GOT3 (cell line): ENCODE data around the gene SUOX.
"Not testable (repeated sequence)": the region's sequence is repeated elsewhere in the genome, so short reads cannot be mapped to it uniquely, and the experiment has no call there.

Experiments
- DNase-seq: peaks from one replicate; lab custom pipeline; 2025; ENCODE audit warnings: mixed read lengths; lab: John Stamatoyannopoulos, UW

Gene SUOX

DNA sequence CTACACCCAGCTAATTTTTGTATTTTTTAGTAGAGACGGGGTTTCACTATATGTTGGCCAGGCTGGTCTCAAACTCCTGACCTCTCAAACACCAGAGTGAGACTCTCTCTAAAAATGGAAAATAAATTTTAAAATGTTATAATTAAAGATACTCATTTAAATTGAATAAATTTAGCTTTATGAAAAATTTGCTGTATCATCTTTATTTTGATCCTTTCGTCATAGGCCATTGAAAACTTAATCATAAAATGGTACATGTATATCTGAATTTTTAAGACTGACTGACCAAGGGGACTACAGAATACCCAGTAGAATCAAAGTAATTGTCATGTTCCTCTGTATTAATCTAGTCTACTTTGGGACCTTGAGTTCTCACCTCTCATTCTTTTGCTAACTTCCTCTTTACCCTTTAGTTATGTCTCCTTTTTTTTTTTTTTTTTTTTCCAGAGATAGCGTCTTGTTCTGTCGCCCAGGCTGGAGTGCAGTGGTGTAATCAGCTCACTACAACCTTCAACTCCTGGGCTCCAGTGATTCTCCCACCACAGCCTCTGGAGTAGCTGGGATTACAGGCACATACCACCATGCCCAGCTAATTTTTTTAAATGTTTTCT is 13.7 kb upstream of the SUOX start:
- DNase-seq: no peak

DNA sequence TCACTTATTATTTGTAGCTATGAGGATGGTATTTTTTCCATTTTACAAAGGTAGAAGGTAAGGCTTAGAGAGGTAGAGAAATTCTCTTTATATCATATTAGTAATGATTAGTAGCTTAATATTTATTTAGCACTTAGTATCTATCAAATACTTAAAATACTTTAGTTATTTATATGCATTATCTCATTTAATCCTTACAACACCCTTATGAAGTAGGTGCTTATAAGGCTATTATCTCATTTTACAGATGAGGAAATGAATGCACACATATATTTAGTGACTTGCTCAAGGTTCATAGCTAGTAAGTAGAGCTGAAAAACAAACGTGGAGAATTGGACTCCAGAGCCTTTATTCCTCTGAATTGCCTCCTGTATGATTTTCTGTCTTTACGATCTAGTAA is 12.2 kb upstream of the SUOX start:
- DNase-seq: no peak

DNA sequence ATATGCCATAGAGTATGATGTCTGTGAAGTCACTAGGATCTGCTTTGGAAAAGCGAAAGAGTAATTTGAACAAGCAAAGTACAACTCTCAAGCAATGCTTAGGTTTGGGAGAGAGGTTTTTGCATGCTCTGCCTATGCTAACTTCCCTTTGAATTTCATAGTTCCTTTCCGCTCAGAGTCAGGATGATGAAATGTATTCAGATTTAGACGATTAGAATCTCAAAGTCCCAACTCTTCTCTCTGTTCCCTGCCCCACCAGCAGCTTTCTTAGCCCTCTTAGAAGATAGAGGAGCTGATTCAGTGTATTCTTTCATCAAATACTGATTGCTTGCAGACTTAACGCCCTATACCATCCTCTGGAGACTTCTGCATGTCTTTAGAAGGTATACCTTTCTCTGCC is 11.7 kb upstream of the SUOX start:
- no peak for DNase-seq

DNA sequence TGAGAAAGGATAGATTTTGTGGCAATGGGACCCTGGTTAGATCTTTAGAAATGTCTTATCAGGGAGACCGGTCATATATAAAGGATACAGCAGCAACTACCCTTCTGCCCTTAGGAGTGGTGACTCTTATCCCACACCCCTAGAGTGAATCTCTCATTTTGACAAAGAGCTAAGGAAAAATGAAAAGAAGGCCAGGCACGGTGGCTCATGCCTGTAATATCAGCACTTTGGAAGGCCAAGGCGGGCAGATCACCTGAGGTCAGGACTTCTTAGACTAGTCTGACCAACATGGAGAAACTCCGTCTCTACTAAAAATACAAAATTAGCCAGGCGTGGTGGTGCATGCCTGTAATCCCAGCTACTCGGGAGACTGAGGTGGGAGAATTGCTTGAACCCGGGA is 11.1 kb upstream of the SUOX start:
- not testable (repeated sequence) for DNase-seq

DNA sequence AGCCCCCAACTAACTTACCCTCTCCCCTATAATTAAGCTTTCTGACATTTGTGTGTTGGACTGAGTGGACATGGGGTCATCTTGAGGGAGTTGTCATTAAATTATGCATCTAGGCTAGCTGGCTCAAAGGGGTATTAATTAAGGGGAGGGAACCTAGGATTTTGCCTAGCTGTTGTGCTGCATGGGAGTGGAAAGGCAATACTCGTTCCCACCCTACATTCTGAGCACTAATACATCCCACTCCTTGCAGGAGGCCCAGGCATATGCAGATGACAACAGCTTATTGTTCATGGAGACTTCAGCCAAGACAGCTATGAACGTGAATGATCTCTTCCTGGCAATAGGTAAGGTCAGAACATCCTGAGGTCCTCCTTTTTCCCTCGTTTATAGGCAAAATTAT is 6.0 kb upstream of the SUOX start:
- no peak for DNase-seq

DNA sequence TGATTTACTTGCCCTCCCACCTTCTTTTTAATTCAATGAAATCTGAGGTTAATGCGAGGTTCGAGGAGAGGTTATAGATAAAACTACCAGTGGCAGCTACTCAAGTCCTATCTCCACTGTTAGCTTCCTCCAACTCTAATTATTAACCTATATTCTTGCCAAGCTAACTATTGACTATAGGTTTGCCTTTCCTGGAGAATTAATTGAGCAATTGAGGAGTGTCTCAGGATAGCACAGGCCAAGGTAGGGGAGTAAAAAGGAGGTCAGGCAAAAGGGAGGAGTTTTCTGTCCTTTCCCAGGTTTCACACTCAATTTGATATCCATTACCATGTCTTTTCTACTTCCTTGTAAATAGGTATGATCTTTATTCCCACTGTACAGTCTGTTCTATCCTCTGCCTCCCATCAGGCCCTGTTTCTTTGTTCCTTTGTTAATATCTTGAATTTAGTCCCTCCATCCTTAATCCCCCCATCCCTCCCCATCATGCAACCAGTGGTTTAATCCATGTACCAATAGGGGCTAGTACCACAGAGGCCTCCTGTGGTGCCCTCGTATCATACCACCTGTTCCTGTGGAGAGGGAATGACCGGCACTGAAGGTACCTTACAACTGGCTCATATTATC is 3.7 kb upstream of the SUOX start:
- DNase-seq: no peak

DNA sequence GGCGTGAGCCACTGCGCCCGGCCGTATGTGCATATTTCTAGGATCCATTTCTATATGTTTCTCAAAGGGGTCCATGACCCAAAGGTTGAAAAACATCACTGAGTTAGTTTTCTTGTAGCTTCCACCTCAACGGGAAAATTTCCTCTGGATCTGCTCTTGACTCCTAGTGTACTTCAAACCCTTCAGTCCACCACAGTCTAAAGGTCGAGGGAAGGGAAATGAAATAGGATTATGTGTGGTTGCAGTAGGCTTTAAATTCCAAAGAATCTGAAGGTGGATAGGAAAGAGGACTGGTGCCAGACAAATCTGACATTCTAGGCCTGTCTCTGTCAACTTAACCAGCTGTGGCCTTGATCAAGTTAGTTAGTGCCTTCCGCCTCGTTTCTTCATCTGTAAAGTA is 1.7 kb upstream of the SUOX start:
- no peak for DNase-seq

DNA sequence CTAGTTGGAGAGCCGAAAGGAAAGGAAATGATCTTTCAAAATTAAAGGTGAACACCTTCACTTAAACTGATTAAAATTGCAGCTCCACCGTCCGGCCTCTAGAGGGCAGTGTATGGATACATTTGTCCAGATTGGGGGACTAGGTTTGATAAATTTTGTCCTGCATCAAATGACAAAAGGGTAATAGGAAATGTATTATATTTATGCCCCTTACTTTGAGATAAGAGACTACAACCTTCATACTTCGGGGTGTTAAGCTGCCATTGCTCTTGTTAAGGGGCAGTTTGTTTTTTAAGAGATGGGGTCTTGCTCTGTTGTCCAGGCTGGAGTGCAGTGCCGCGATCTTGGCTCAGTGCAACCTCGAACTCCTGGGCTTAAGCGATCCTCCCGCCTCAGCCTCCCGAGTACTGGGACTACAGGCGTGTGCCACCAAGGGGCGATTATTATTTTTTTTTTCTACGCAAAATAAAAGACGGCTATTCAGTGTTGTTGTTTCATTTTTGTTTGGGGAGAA is 818 bp upstream of the SUOX start:
- DNase-seq: no peak

DNA sequence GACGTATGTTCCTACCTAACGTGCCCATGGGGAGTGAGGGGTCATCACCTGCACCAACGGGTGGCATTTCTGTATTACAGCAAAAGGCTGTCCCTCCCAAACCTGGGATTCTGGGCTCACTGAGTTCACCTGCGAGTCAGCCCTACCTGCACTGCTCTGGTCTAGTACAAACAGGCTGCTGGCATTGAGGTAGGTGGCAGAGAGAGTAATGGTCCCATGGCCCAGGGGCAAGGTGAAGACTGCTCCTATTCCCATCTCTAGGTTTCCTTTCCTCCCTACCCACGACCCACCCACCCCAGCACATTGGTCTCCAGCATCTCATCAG is 421 bp downstream of the SUOX start:
- DNase-seq: no peak

DNA sequence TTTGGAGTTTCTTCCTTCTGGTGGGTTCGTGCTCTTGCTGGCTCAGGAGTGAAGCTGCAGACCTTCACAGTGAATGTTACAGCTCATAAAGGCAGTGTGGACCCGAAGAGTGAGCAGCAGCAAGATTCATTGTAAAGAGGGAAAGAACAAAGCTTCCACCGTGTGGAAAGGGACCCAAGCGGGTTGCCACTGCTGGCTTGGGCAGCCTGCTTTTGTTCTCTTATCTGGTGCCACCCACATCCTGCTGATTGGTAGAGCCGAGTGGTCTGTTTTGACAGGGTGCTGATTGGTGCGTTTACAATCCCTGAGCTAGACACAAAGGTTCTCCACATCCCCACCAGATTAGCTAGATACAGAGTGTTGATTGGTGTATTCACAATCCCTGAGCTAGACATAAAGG is 2.4 kb downstream of the SUOX start:
- DNase-seq: not testable (repeated sequence)

DNA sequence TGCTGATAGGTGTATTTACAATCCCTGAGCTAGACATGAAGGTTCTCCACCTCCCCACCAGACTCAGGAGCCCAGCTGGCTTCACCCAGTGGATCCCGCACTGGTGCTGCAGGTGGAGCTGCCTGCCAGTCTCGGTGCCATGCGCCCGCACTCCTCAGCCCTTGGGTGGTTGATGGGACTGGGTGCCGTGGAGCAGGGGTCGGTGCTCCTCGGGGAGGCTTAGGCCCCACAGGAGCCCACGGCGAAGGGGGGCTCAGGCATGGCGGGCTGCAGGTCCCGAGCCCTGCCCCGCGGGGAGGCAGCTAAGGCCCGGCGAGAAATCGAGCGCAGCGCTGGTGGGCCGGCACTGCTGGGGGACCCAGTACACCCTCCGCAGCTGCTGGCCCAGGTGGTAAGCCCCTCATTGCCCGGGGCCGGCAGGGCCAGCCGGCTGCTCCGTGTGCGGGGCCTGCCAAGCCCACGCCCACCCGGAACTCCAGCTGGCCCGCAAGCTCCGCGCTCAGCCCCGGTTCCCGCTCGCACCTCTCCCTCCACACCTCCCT is 3.0 kb downstream of the SUOX start:
- not testable (repeated sequence) for DNase-seq

DNA sequence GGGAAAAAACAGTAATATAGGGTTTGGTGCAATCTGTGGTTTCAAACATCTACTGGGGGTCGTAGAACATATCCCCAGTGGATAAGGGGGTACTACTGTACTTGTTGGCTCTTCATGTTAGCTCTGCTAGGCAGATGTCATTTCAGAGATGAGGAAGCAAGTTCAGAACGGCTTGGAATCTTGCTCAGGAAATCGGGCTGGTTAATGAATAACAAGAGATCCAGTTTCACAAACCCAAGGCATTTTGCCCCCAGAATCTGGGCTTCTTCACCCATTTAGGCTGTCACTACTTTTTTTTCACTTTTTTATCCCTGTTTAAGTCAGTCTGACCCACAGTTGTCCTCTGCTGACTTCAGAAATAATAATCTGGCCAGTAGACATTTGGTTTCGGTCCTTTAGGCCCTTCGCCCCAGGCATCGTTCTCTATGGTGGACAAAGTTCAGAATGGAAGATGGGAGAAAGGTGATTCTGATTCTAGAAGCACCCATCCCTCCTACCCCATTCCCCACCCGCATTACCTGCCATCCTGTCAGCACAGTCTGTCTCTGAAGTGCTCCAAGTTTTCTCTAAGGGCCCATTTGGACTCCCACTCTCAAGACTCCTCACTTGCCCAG is 4.5 kb downstream of the SUOX start:
- no peak for DNase-seq

DNA sequence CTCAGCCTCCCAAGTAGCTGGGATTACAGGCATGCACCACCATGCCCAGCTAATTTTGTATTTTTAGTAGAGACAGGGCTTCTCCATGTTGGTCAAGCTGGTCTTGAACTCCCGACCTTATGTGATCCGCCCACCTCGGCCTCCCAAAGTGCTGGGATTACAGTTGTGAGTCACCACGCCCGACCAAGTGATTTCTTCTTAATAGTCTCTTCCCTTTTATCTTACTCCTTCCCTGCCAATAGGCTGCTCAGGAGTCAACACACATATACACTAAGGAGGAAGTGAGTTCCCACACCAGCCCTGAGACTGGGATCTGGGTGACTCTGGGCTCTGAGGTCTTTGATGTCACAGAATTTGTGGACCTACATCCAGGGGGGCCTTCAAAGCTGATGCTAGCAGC is 6.3 kb downstream of the SUOX start:
- DNase-seq: not testable (repeated sequence)

DNA sequence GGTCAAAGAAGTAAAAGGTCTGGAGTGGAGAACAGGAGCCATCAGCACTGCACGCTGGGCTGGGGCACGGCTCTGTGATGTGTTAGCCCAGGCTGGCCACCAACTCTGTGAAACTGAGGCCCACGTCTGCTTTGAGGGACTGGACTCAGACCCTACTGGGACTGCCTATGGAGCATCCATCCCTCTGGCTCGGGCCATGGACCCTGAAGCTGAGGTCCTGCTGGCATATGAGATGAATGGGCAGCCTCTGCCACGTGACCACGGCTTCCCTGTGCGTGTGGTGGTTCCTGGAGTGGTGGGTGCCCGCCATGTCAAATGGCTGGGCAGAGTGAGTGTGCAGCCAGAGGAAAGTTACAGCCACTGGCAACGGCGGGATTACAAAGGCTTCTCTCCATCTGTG is 7.1 kb downstream of the SUOX start:
- no peak for DNase-seq

DNA sequence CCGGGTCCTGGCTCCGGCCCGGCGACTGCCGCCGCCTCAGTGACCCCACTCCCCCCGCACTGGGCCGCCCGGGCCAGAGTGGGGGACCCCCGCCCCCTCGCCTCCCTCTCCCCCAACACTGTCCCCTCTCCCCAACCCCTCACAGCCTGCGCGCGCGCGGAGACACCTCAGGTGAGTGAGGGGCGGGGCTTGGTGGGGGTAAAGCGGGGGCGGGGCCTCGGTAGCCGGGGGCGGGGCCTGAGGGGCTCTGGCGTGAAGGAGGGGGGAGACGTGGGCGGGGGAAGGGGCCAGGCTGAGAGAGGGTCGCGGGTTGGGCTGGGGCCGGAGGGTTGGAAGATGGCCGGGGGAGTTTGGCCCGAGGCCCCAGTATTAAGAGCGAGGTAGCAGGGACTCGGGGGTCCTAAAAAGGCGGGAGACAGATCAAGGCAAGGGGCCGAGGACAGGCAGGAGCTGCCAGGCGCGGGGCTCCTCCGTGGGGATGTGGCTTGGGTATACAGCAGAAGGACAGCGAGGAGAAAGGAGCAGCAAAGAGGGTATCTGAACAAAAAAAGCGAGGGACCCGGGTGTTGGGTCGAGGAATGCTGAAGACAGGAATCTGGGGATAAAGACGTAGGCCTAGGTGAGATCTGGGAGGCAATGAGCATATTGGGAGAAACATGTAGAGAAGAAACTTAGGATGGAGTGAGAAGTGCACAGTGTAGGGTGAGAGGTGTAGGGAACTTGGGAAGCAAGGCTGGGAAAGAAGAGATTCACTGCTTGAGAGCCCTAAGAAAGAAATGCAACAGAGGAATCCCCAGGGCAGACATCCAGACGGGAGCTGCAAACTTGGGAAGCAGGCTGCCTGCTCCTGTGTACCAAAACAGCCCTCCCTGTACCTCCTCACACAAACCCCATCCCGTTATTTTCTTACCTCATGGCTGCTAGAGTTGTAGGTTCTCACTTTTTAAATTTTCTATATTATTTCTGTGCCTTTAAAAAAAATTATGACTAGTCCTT is 10.8 kb downstream of the SUOX start:
- DNase-seq: no peak

DNA sequence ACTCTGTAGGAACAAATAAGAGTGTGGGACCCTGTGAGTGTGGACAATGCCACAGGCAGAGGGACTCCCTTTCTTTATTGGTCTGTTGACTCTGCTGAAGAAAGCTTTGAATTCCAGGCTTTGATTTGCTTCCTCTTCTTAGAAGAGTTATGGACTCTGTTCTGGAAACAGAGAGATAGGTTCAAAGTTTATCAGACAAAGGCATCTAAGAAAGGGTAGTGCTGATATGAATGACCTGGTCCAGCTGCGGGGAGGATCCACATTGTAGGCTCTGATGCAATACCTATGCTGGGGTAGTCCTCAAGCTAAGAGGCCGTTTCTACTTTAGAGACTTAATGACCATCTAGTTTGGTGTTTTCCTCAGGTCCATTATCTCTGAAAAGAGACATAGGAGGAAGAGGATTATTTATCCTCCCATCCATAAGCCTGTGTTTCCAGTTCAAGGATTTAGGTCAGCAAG is 13.1 kb downstream of the SUOX start:
- no peak for DNase-seq

DNA sequence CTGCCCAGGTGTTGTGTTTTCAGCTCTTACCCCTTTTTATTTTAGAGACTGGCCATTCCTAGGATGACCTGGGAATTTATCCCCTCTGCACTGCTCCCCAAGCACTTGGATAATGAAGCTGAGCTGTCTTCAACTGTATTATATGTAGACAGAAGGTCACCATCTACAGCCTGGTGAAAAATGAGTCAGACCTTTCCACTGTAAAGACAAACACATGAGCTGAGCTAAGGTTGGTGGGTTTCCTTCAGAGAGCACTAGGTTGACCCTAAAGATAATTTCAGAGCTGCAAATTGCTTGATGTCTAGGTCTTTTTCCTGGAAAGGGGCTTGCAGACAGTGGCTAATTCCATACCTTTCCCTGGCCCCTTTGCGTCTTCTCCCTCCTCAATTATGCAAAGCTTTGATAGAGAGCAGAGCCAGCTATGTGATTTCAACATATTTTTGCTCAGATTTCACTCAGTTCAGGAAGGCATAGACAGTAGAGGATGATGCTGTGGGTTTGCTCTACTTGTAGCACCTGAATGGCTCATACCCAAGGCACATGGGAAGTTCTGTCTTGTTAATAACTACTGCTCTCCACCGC is 14.5 kb downstream of the SUOX start:
- DNase-seq: no peak

DNA sequence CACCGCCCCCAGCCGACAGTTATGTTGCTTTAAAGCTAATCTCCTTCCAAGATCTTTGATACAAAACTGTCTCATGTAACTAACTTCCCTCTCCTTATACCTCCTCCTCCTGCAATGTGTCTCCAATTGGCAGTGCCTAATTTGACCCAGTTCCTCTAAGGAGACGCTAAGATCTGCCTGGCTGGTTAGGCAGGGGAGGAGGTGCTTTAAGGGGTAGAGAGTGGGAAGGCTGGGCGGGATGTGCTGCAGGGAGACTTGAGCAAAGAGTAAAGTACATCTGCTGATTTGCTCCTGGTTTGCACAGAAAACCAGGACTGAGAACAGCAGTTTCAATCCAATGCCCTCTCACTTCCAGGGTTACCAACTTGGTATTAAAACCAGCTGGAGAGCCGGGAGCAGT is 16.4 kb downstream of the SUOX start:
- no peak for DNase-seq

DNA sequence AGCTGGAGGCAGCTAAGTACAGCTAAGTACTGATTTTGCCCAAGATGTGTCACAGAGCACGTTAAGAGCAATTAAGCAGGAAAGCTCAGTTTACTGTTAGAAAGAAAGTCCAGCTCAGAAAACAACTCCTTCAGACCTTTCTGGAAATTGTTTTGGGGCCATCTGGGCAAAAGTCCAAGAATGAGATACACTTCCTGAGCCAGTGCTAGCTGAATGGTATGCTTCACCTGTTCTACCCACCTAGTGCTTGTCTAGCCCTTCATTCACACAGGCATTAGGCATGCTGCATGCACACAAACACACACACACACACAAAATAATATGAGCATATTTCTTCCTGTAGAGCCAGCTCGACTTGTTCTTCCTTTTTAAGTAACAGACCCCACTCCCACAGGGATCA is 17.1 kb downstream of the SUOX start:
- DNase-seq: no peak

DNA sequence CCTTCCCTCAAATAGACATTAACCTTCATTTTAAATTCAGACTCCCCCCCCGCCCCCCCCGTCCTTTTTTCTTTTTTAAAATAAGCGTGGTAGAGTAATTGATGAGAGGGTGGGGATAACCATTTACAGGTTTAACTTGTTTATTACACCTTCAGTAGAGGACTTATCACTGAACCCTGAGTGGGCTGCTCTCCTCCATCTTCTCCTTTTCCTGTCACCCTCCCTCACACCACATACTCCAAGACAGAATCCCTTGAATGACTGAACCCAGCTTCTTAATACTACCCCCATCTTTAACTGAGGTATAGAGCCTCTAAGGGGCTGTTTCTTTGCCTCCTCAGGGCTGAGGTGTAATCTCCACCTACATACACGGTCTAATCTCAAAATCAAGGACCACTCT is 20.1 kb downstream of the SUOX start:
- no peak for DNase-seq

DNA sequence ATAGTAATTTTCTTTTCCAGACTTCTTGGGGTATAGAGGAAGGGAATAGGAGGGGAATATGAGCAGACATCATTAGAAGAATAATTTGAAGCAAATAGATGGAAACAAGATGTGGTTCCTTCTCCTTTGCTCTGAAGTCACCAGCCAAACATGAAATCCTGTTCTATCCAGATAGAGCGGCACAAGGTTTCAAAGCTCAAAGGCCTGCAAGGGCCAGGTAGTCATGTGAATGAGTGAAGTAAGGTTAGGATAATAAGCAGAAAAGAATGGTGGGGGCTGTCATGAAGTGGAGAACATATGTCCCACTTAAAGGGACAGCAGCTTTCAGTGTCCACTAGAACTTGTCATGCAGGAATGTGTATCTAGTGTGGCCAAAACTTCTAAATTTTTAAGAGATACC is 21.3 kb downstream of the SUOX start:
- no peak for DNase-seq
